Right hindlimb (tissue), 1 donor: Measurements from ENCODE around the gene REXO5.
"Not testable (repeated sequence)": the region's sequence is repeated elsewhere in the genome, so short reads cannot be mapped to it uniquely, and the experiment has no call there.

Source experiments
- DNase-seq: peaks from one replicate; pipeline ENCODE4 v3.0.0-alpha.2; 2018

The REXO5 gene

GRCh38 chr16:20806168-20807050 lies at the start of gene REXO5, which contains the start of gene ERI2:
TSS of gene REXO5 (plus strand) at chr16:20806527. CDS start at chr16:20806954, 427 bp downstream.
TSS of gene ERI2 (minus strand) at chr16:20806472. CDS start at chr16:20806430, 42 bp downstream.
- peak; percentile 97 for DNase-seq

GRCh38 chr16:20760346-20760745 lies 46.0 kb upstream of the REXO5 start:
- no peak for DNase-seq

GRCh38 chr16:20761175-20761574 lies 45.2 kb upstream of the REXO5 start:
- no peak for DNase-seq

- no peak for DNase-seq
These were observed 43.8 kb upstream of the REXO5 start for GRCh38 chr16:20762404-20763123.

GRCh38 chr16:20763461-20764232 lies 42.7 kb upstream of the REXO5 start, which contains the start of gene ACSM3:
TSS of gene ACSM3 (plus strand) at chr16:20764014. CDS start at chr16:20770035, 6,021 bp downstream.
- DNase-seq: peak; percentile 74

- DNase-seq: not testable (repeated sequence)
These were observed 41.9 kb upstream of the REXO5 start for GRCh38 chr16:20764448-20764847.

- no peak for DNase-seq
These were observed 40.6 kb upstream of the REXO5 start for GRCh38 chr16:20765732-20766131.

GRCh38 chr16:20766294-20766693 lies 40.0 kb upstream of the REXO5 start:
- DNase-seq: no peak

GRCh38 chr16:20767577-20767976 lies 38.8 kb upstream of the REXO5 start:
- DNase-seq: no peak

- no peak for DNase-seq
These were observed 38.2 kb upstream of the REXO5 start for GRCh38 chr16:20768121-20768520.

GRCh38 chr16:20768818-20769217 lies 37.5 kb upstream of the REXO5 start:
- DNase-seq: no peak

- no peak for DNase-seq
These were observed 32.6 kb upstream of the REXO5 start for GRCh38 chr16:20773679-20774078.

- DNase-seq: peak; percentile 19
These were observed 31.5 kb upstream of the REXO5 start for GRCh38 chr16:20774703-20775362.

- no peak for DNase-seq
These were observed 24.6 kb upstream of the REXO5 start for GRCh38 chr16:20781697-20782096.

GRCh38 chr16:20782470-20782869 lies 23.9 kb upstream of the REXO5 start:
- DNase-seq: no peak

GRCh38 chr16:20784204-20784603 lies 22.1 kb upstream of the REXO5 start:
- DNase-seq: no peak

GRCh38 chr16:20789130-20789529 lies 17.2 kb upstream of the REXO5 start:
- no peak for DNase-seq

- DNase-seq: no peak
These were observed 14.3 kb upstream of the REXO5 start for GRCh38 chr16:20791923-20792612.

GRCh38 chr16:20798364-20798763 lies 8.0 kb upstream of the REXO5 start:
- DNase-seq: no peak

- no peak for DNase-seq
These were observed 6.7 kb upstream of the REXO5 start for GRCh38 chr16:20799599-20799998.

GRCh38 chr16:20801278-20801677 lies 5.0 kb upstream of the REXO5 start:
- DNase-seq: no peak

- DNase-seq: no peak
These were observed 3.2 kb upstream of the REXO5 start for GRCh38 chr16:20803192-20803560.
